Middle frontal gyrus (tissue), 1 donor: Measurements from ENCODE around the gene DIP2A.

Source experiments
- DNase-seq: peaks from one replicate; pipeline ENCODE4 v3.0.0-alpha.2; 2015; ENCODE audit warnings: low spot score; ENCODE audit errors: extremely low spot score

DIP2A gene

GRCh38 chr21:46458315-46459023, at the start of gene DIP2A:
TSS of gene DIP2A (plus strand) at chr21:46458891. CDS start at chr21:46459132, 241 bp downstream.
- DNase-seq = peak; percentile 93

GRCh38 chr21:46409641-46410406, 48.9 kb upstream of the DIP2A start:
- DNase-seq = no peak

GRCh38 chr21:46410516-46410915, 48.2 kb upstream of the DIP2A start:
- DNase-seq = no peak

GRCh38 chr21:46411236-46411635, 47.5 kb upstream of the DIP2A start:
- no peak for DNase-seq

GRCh38 chr21:46411691-46412090, 47.0 kb upstream of the DIP2A start:
- no peak for DNase-seq

- no peak for DNase-seq
These were observed 45.9 kb upstream of the DIP2A start for GRCh38 chr21:46412521-46413364.

- no peak for DNase-seq
These were observed 45.4 kb upstream of the DIP2A start for GRCh38 chr21:46413365-46413696.

GRCh38 chr21:46414965-46415275, 43.8 kb upstream of the DIP2A start:
- no peak for DNase-seq

- no peak for DNase-seq
These were observed 42.1 kb upstream of the DIP2A start for GRCh38 chr21:46416551-46416950.

- no peak for DNase-seq
These were observed 40.3 kb upstream of the DIP2A start for GRCh38 chr21:46418265-46418946.

GRCh38 chr21:46420241-46421190, 38.2 kb upstream of the DIP2A start:
- no peak for DNase-seq

GRCh38 chr21:46421191-46421750, 37.4 kb upstream of the DIP2A start:
- DNase-seq = no peak

GRCh38 chr21:46421756-46422555, 36.7 kb upstream of the DIP2A start:
- DNase-seq = no peak

GRCh38 chr21:46422636-46423241, 36.0 kb upstream of the DIP2A start:
- no peak for DNase-seq

GRCh38 chr21:46423546-46424038, 35.1 kb upstream of the DIP2A start:
- no peak for DNase-seq

GRCh38 chr21:46424039-46424591, 34.6 kb upstream of the DIP2A start:
- no peak for DNase-seq

- DNase-seq = no peak
These were observed 34.1 kb upstream of the DIP2A start for GRCh38 chr21:46424621-46425020.

- DNase-seq = no peak
These were observed 33.6 kb upstream of the DIP2A start for GRCh38 chr21:46425041-46425440.
